Thymus (tissue), 11 donors: ENCODE results near the gene RIPK3. TPM values are rescaled to one million over a fixed set of nuclear protein-coding genes. Genes with fewer than 3 reads are reported as not detected.
"Not testable (repeated sequence)": the region's sequence is repeated elsewhere in the genome, so short reads cannot be mapped to it uniquely, and the experiment has no call there.

Source experiments
- DNase-seq, 9 donors: peaks; one replicate each; pipeline ENCODE4 v3.0.0-alpha.2; 2013; ENCODE audit warnings: low spot score in 9 of 9, low read depth in 6 of 9, missing footprints in 1 of 9
- H3K27ac ChIP-seq, 2 donors: one replicate each; pipeline ENCODE4 v1.5.1; 2013; ENCODE audit warnings: control low read depth in 1 of 2, low read depth in 1 of 2, low read length in 1 of 2, mild to moderate bottlenecking in 1 of 2, moderate library complexity in 1 of 2
- H3K27me3 ChIP-seq, 2 donors: one replicate each; pipeline ENCODE4 v1.5.1; 2013; ENCODE audit warnings: low read length in 1 of 2; ENCODE audit not compliant: control insufficient read depth in 2 of 2, insufficient read depth in 1 of 2
- H3K36me3 ChIP-seq, 2 donors: one replicate each; pipeline ENCODE4 v1.5.1; 2013; ENCODE audit warnings: low read length in 1 of 2, mild to moderate bottlenecking in 1 of 2, moderate library complexity in 1 of 2; ENCODE audit not compliant: control insufficient read depth in 2 of 2, insufficient read depth in 2 of 2
- H3K4me1 ChIP-seq, 2 donors: one replicate each; pipeline ENCODE4 v1.5.1; 2013; ENCODE audit warnings: low read length in 2 of 2; ENCODE audit not compliant: control insufficient read depth in 2 of 2, insufficient read depth in 2 of 2
- H3K4me3 ChIP-seq, 2 donors: one replicate each; pipeline ENCODE4 v1.5.1; 2013; ENCODE audit warnings: low read length in 2 of 2, control low read depth in 1 of 2, mild to moderate bottlenecking in 1 of 2
- H3K9me3 ChIP-seq, 2 donors: one replicate each; pipeline ENCODE4 v1.5.1; 2013; ENCODE audit warnings: low read length in 1 of 2, mild to moderate bottlenecking in 1 of 2; ENCODE audit not compliant: control insufficient read depth in 2 of 2, insufficient read depth in 1 of 2
- WGBS: extraction: QIAGEN DNeasy Blood & Tissue Kit; methylation state at CpG from one replicate; pipeline ENCODE4 v1.1.7; 2013; 5-methylcytosine and 5-hydroxymethylcytosine counted together
- polyA plus RNA-seq: library from polyadenylated mRNA; stranded (reverse); fragments of 200-250 nt; gene quantifications from one replicate; pipeline ENCODE4 v1.2.3, GENCODE V29; 2013
- total RNA-seq: library from RNA; stranded (reverse); fragments of 120-200 nt; gene quantifications from one replicate; pipeline ENCODE4 v1.2.4, GENCODE V29; 2013
- donor health status: healthy.

Gene RIPK3
- total and polyA plus RNA-seq, 2 donors, result 10.9 to 15.2 TPM

- DNase-seq, result no peak
- Histone ChIP-seq H3K27me3 (peaks cover 55 to 68% of the 10 kb centered on the region in 2 donors), H3K36me3 (peaks cover 0 to 5% of the 10 kb centered on the region in 2 donors), H3K27ac (no peak overlapping the region), H3K9me3 (peaks cover 0 to 8% of the 10 kb centered on the region in 2 donors), H3K4me1 (peaks cover 11 to 47% of the 10 kb centered on the region in 2 donors), H3K4me3 (no peak overlapping the region)
- 97% methylated on average over 10 of the region's 10 CpGs for WGBS
These were observed 8.7 kb downstream of the RIPK3 start for GRCh38 chr14:24330973-24331674.

- peaks cover 41 to 54% of the 10 kb centered on the region in 2 donors for H3K27me3 ChIP-seq
- no peaks in the 10 kb centered on the region for H3K36me3 ChIP-seq
- WGBS, result 61% methylated on average over 9 of the region's 9 CpGs
- H3K9me3 ChIP-seq, result peaks cover 0 to 5% of the 10 kb centered on the region in 2 donors
- DNase-seq, result no peak
- H3K4me3 ChIP-seq, result no peak overlapping the region
- peaks cover 11 to 41% of the 10 kb centered on the region in 2 donors for H3K4me1 ChIP-seq
- H3K27ac ChIP-seq, result no peak overlapping the region
These were observed 10.1 kb downstream of the RIPK3 start for GRCh38 chr14:24329736-24330135.

GRCh38 chr14:24329073-24329663 lies 10.6 kb downstream of the RIPK3 start:
- Histone ChIP-seq H3K36me3 (no peaks in the 10 kb centered on the region), H3K27me3 (peaks cover 35 to 49% of the 10 kb centered on the region in 2 donors), H3K27ac (no peak overlapping the region), H3K9me3 (peaks cover 0 to under 1% of the 10 kb centered on the region in 2 donors), H3K4me3 (no peak overlapping the region), H3K4me1 (peaks cover 5 to 35% of the 10 kb centered on the region in 2 donors)
- WGBS, result 97% methylated on average over 12 of the region's 12 CpGs
- no peak for DNase-seq

GRCh38 chr14:24327914-24328313 lies 11.9 kb downstream of the RIPK3 start:
- not testable (repeated sequence) for H3K4me3 ChIP-seq, H3K27ac ChIP-seq, H3K9me3 ChIP-seq, H3K36me3 ChIP-seq, DNase-seq
- H3K4me1 ChIP-seq, result peaks cover 3 to 24% of the 10 kb centered on the region in 2 donors
- WGBS, result 46% methylated on average over 9 of the region's 9 CpGs
- peaks cover 24 to 36% of the 10 kb centered on the region in 2 donors for H3K27me3 ChIP-seq

GRCh38 chr14:24327303-24327702 lies 12.5 kb downstream of the RIPK3 start:
- H3K4me1 ChIP-seq, result peaks cover 3 to 18% of the 10 kb centered on the region in 2 donors
- H3K27me3 ChIP-seq, result peaks cover 18 to 33% of the 10 kb centered on the region in 2 donors
- WGBS, result 88% methylated on average over 2 of the region's 2 CpGs
- peak in 1 of 9 donors; percentile 40 for DNase-seq
- no peak overlapping the region for H3K27ac ChIP-seq
- no peaks in the 10 kb centered on the region for H3K36me3 ChIP-seq
- H3K4me3 ChIP-seq, result no peak overlapping the region
- no peaks in the 10 kb centered on the region for H3K9me3 ChIP-seq

GRCh38 chr14:24325963-24326362 lies 13.8 kb downstream of the RIPK3 start:
- 93% methylated on average over 9 of the region's 9 CpGs for WGBS
- no peak for DNase-seq
- Histone ChIP-seq H3K27ac (no peak overlapping the region), H3K9me3 (no peaks in the 10 kb centered on the region), H3K27me3 (peaks cover 7 to 20% of the 10 kb centered on the region in 2 donors), H3K4me3 (no peak overlapping the region), H3K36me3 (no peaks in the 10 kb centered on the region), H3K4me1 (peaks cover 0 to 11% of the 10 kb centered on the region in 2 donors)

- Histone ChIP-seq H3K4me1 (peaks cover 0 to 11% of the 10 kb centered on the region in 2 donors), H3K9me3 (no peaks in the 10 kb centered on the region), H3K4me3 (no peak overlapping the region), H3K27ac (no peak overlapping the region), H3K36me3 (no peaks in the 10 kb centered on the region), H3K27me3 (peaks cover 0 to 11% of the 10 kb centered on the region in 2 donors)
- WGBS, result 64% methylated on average over 5 of the region's 5 CpGs
- DNase-seq, result no peak
These were observed 14.7 kb downstream of the RIPK3 start for GRCh38 chr14:24325041-24325530.

- peaks cover 0 to 8% of the 10 kb centered on the region in 2 donors for H3K4me1 ChIP-seq
- no peaks in the 10 kb centered on the region for H3K36me3 ChIP-seq
- peaks cover 0 to 6% of the 10 kb centered on the region in 2 donors for H3K27me3 ChIP-seq
- no peak for DNase-seq
- no peak overlapping the region for H3K4me3 ChIP-seq
- no peaks in the 10 kb centered on the region for H3K9me3 ChIP-seq
- WGBS, result 93% methylated on average over 6 of the region's 6 CpGs
- no peak overlapping the region for H3K27ac ChIP-seq
These were observed 15.8 kb downstream of the RIPK3 start for GRCh38 chr14:24324024-24324423.

- no peak overlapping the region for H3K4me3 ChIP-seq
- peaks cover 0 to 13% of the 10 kb centered on the region in 2 donors for H3K27me3 ChIP-seq
- DNase-seq, result no peak
- WGBS, result 88% methylated on average over 3 of the region's 3 CpGs
- peaks cover 0 to 8% of the 10 kb centered on the region in 2 donors for H3K4me1 ChIP-seq
- H3K9me3 ChIP-seq, result no peaks in the 10 kb centered on the region
- no peak overlapping the region for H3K27ac ChIP-seq
- H3K36me3 ChIP-seq, result no peaks in the 10 kb centered on the region
These were observed 16.4 kb downstream of the RIPK3 start for GRCh38 chr14:24323341-24323740.
